OCI-LY3 (cell line): ENCODE data around the gene BCR.

ENCODE experiments used
- H2AFZ ChIP-seq: fragments of 200-600, 300-600 bp; shearing (Covaris generic); 2 replicates; pipeline ENCODE4 v1.6.0; 2014; ENCODE audit warnings: antibody characterized with exemption, low read depth, low read length
- H3K27ac ChIP-seq: fragments of 200-600, 300-600 bp; sonication (generic); 2 replicates; pipeline ENCODE4 v1.5.1; 2014; ENCODE audit warnings: mild to moderate bottlenecking, low read length, moderate library complexity, mixed read lengths
- H3K27me3 ChIP-seq: fragments of 200-600, 300-600 bp; sonication (generic); 2 replicates; pipeline ENCODE4 v1.6.1; 2014; ENCODE audit warnings: low read depth, low read length, mixed read lengths
- H3K36me3 ChIP-seq: fragments of 200-600, 300-600 bp; sonication (generic); replicated peaks from 2 replicates; pipeline ENCODE3; 2014; ENCODE audit warnings: low read depth, low read length, mixed read lengths
- H3K4me1 ChIP-seq: fragments of 300-600, 200-600 bp; sonication (generic); 2 replicates; pipeline ENCODE4 v1.6.1; 2014; ENCODE audit warnings: low read length, mixed read lengths
- H3K4me2 ChIP-seq: fragments of 200-600, 300-600 bp; sonication (generic); 2 replicates; pipeline ENCODE4 v1.6.1; 2014; ENCODE audit warnings: low read length, mixed read lengths
- H3K4me3 ChIP-seq: fragments of 300-600, 200-600 bp; sonication (generic); 2 replicates; pipeline ENCODE4 v1.5.1; 2014; ENCODE audit warnings: antibody characterized with exemption, mild to moderate bottlenecking, low read length, moderate library complexity
- H3K79me2 ChIP-seq: fragments of 300-600, 200-600 bp; shearing (Covaris generic); 2 replicates; pipeline ENCODE4 v1.6.1; 2014; ENCODE audit warnings: mild to moderate bottlenecking, low read length, mixed read lengths
- H3K9ac ChIP-seq: fragments of 300-600, 200-600 bp; shearing (Covaris generic); 2 replicates; pipeline ENCODE4 v1.6.0; 2014; ENCODE audit warnings: mild to moderate bottlenecking, low read length, moderate library complexity
- H3K9me3 ChIP-seq: fragments of 200-600, 300-600 bp; shearing (Covaris generic); 2 replicates; pipeline ENCODE4 v1.6.1; 2014; ENCODE audit warnings: low read length, mixed read lengths; ENCODE audit not compliant: insufficient read depth
- H4K20me1 ChIP-seq: fragments of 200-600, 300-600 bp; sonication (generic); 2 replicates; pipeline ENCODE4 v1.6.1; 2016; ENCODE audit warnings: low read length, mixed read lengths; ENCODE audit not compliant: insufficient read depth
- EZH2phosphoT487 ChIP-seq: fragments of 200-600 bp; shearing (Covaris generic); IDR thresholded peaks from 2 replicates; pipeline ENCODE4 v1.6.1; 2018; ENCODE audit warnings: antibody characterized with exemption, mixed run types, low read depth
- TF ChIP-seq, protein P1 (sequence below): fragments of 200-600, 300-600 bp; sonication (generic); IDR thresholded peaks from 2 replicates; pipeline ENCODE4 v1.5.1; 2014; ENCODE audit warnings: antibody characterized with exemption, low read length, low read depth

BCR gene

DNA sequence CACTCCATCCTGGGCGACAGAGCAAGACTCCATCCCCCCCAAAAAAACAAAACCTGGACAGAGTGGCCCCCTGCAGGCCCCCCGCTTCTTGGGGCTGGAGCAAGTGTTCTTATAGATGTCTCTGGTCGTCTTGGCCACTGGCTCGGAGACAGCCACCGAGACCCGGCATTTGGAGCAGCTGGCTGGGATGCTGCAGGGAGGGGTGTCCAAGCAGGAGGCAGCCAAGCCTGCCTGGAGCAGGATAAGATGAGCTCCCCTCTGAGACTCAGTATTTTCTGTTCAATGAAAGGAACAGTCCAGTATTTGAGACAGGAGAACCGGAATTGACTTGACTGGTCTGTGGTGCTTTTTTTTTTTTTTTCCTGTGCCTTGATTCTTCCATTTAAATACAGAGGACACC is 44.5 kb downstream of the BCR start:
- Histone ChIP-seq H3K4me2 (no peak overlapping the region), H3K79me2 (no peaks in the 10 kb centered on the region), H3K4me3 (no peak overlapping the region), H3K9ac (no peak overlapping the region), H2AFZ (no peak overlapping the region), H3K27me3 (no peaks in the 10 kb centered on the region), H3K9me3 (peaks cover 13% of the 10 kb centered on the region; the same call in 1 of the 2 replicates), H3K36me3 (peaks cover 3% of the 10 kb centered on the region), H4K20me1 (peaks cover 5% of the 10 kb centered on the region), H3K27ac (no peak overlapping the region), H3K4me1 (peaks cover 16% of the 10 kb centered on the region)
- TF ChIP-seq, protein P1, sequence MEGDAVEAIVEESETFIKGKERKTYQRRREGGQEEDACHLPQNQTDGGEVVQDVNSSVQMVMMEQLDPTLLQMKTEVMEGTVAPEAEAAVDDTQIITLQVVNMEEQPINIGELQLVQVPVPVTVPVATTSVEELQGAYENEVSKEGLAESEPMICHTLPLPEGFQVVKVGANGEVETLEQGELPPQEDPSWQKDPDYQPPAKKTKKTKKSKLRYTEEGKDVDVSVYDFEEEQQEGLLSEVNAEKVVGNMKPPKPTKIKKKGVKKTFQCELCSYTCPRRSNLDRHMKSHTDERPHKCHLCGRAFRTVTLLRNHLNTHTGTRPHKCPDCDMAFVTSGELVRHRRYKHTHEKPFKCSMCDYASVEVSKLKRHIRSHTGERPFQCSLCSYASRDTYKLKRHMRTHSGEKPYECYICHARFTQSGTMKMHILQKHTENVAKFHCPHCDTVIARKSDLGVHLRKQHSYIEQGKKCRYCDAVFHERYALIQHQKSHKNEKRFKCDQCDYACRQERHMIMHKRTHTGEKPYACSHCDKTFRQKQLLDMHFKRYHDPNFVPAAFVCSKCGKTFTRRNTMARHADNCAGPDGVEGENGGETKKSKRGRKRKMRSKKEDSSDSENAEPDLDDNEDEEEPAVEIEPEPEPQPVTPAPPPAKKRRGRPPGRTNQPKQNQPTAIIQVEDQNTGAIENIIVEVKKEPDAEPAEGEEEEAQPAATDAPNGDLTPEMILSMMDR: no peak
- no peak for TF ChIP-seq EZH2phosphoT487

DNA sequence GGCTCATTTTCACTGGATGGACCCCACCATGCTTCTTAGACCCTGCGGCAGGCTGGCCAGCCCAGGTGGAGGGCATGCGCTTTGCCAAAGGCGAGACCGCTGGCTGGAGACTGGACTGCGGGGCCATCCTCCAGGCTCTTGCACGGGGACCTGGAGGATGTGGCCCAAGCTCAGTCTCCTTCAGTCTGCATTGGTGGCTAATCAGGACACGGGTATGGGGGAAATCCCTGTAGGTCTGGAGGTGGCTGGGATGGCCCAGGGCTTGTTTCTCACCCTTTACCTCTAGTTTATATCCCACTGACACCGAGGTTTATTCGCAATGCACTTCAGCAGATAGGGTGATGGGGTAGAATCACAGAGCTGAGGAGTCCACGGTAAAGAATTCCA is 45.0 kb downstream of the BCR start:
- TF ChIP-seq, protein P1: no peak
- TF ChIP-seq EZH2phosphoT487: no peak
- Histone ChIP-seq H3K4me3 (no peak overlapping the region), H3K4me2 (no peak overlapping the region), H3K27ac (no peak overlapping the region), H3K27me3 (no peaks in the 10 kb centered on the region), H4K20me1 (peaks cover under 1% of the 10 kb centered on the region; the same call in 1 of the 2 replicates), H3K9ac (no peak overlapping the region), H3K79me2 (no peaks in the 10 kb centered on the region), H3K9me3 (peaks cover 13% of the 10 kb centered on the region; the same call in 1 of the 2 replicates), H2AFZ (no peak overlapping the region), H3K36me3 (peaks cover 3% of the 10 kb centered on the region), H3K4me1 (peaks cover 11% of the 10 kb centered on the region)

DNA sequence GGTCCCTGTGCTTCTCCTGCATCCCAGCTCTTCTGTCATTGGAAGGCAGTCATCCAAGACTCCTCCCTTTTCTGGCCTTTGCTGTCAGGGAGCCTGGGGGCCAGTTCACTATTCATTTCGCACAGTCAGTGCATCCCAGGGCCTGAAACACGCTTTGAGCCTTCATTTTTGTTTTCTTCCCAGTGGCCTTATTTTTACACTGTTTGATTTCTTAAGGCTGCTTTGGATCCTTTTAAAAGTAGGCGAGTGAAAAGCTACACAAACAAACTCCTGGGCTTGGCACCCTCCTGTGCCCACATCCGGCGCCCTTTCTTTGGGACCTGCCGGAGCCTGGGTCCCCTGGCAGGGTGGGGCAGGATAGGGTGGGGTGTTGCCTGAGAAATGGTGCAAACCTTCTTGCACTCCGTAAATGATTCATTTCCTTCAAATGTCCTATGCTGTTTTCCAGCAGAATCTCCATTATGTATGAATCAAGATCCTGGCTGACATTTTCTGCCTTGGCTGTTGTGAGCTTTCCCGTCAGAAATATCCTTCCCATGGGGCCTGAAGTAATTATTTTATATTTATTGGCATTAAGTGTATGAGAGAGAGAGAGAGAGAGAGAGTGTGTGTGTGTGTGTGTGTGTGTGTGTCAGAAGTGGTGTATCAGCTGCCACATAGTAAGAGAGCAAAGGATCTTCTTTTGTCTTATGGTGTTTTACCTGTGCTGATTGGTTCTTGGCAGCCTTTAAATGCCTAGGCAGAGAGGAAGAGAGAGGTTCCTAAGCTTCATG is 45.6 kb downstream of the BCR start:
- peaks cover 13% of the 10 kb centered on the region; the same call in 1 of the 2 replicates for H3K9me3 ChIP-seq
- H3K4me3 ChIP-seq: no peak overlapping the region
- no peak overlapping the region for H2AFZ ChIP-seq
- no peak overlapping the region for H3K9ac ChIP-seq
- no peaks in the 10 kb centered on the region for H3K79me2 ChIP-seq
- no peak for TF ChIP-seq EZH2phosphoT487
- TF ChIP-seq, protein P1: no peak
- no peaks in the 10 kb centered on the region for H3K27me3 ChIP-seq
- no peak overlapping the region for H3K27ac ChIP-seq
- no peaks in the 10 kb centered on the region; the same call in 1 of the 2 replicates for H4K20me1 ChIP-seq
- H3K4me1 ChIP-seq: peaks cover 5% of the 10 kb centered on the region
- H3K4me2 ChIP-seq: no peak overlapping the region
- H3K36me3 ChIP-seq: peaks cover 3% of the 10 kb centered on the region

DNA sequence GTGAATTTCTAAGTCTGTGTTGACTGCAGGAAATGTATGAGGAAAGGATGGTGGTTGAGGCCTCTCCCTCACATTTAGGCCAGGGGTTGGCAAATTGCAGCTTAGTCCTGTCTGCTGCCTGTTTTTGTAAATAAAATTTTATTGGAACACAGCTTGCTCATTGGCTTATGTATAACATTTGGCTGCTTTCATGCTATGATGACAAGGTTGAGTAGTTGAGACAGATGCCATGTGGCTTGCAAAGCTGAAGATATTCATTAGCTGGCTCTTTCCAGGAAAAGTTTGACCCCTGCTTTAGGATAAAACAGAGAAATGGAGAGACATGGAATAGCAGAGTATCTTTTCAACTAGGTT is 46.2 kb downstream of the BCR start:
- Histone ChIP-seq H3K9me3 (peaks cover 13% of the 10 kb centered on the region; the same call in 1 of the 2 replicates), H3K27me3 (no peaks in the 10 kb centered on the region), H3K4me3 (no peak overlapping the region), H3K4me1 (no peaks in the 10 kb centered on the region), H3K27ac (no peak overlapping the region), H3K36me3 (peaks cover 3% of the 10 kb centered on the region), H3K9ac (no peak overlapping the region), H2AFZ (no peak overlapping the region), H3K4me2 (no peak overlapping the region), H3K79me2 (no peaks in the 10 kb centered on the region), H4K20me1 (no peaks in the 10 kb centered on the region; the same call in 1 of the 2 replicates)
- TF ChIP-seq, protein P1: no peak
- TF ChIP-seq EZH2phosphoT487: no peak
